Activated CD8-positive, alpha-beta T cell treated with anti-CD3 and anti-CD28 coated beads for 36 hours (primary cell): Measurements from ENCODE around the gene TAX1BP3. TPM values are rescaled to one million over a fixed set of nuclear protein-coding genes. Genes with fewer than 3 reads are reported as not detected.

Source experiments
- ATAC-seq: fragments of 200-7000 bp; cut with Tn5 transposase; one replicate; pipeline ENCODE4 v1.10.0; 2021; ENCODE audit warnings: mild to moderate bottlenecking, moderate library complexity
- CTCF ChIA-PET: fragments of 350-600 bp; sonication (Branson Sonifier 250); formaldehyde crosslinking; loops from one replicate; lab custom pipeline; 2021; ENCODE audit warnings: antibody characterized with exemption; lab: Charles Lee
- POLR2A ChIA-PET: fragments of 350-600 bp; sonication (Branson Sonifier 250); formaldehyde crosslinking; loops from one replicate; lab custom pipeline; 2021; ENCODE audit warnings: antibody characterized with exemption; lab: Charles Lee
- DNase-seq: peaks from one replicate; pipeline ENCODE4 v3.0.0-alpha.2; 2020
- H3K27ac Mint-ChIP-seq: one replicate; pipeline ENCODE4 v1.8.0; 2021; ENCODE audit warnings: mild to moderate bottlenecking, mixed read lengths
- H3K27me3 Mint-ChIP-seq: one replicate; pipeline ENCODE4 v1.8.0; 2021; ENCODE audit warnings: mixed read lengths
- H3K36me3 Mint-ChIP-seq: one replicate; pipeline ENCODE4 v1.8.0; 2021; ENCODE audit warnings: low read depth, mixed read lengths
- H3K4me1 Mint-ChIP-seq: one replicate; pipeline ENCODE4 v1.8.0; 2021; ENCODE audit warnings: low read depth, mixed read lengths
- H3K4me3 Mint-ChIP-seq: one replicate; pipeline ENCODE4 v1.8.0; 2021; ENCODE audit warnings: mild to moderate bottlenecking, moderate library complexity, mixed read lengths
- H3K9me3 Mint-ChIP-seq: one replicate; pipeline ENCODE4 v1.8.0; 2021; ENCODE audit warnings: mixed read lengths
- intact Hi-C: fragments of 100-400 bp; cut with micrococcal nuclease; formaldehyde crosslinking; loops from one replicate; pipeline ENCODE4 v1.10.0; 2022
- total RNA-seq, 2 experiments: library from RNA; stranded (reverse); gene quantifications; one replicate each; pipeline ENCODE4 v1.2.3, GENCODE V29; 2021
- TF ChIP-seq, protein P1 (sequence below): fragments of 200-600 bp; IDR thresholded peaks from one replicate; pipeline ENCODE4 v1.8.0; 2022; ENCODE audit warnings: antibody characterized with exemption, mild to moderate bottlenecking

Gene TAX1BP3
- total RNA-seq, 2 experiments from 2014 or later, result 14.3 to 15.1 TPM

DNA sequence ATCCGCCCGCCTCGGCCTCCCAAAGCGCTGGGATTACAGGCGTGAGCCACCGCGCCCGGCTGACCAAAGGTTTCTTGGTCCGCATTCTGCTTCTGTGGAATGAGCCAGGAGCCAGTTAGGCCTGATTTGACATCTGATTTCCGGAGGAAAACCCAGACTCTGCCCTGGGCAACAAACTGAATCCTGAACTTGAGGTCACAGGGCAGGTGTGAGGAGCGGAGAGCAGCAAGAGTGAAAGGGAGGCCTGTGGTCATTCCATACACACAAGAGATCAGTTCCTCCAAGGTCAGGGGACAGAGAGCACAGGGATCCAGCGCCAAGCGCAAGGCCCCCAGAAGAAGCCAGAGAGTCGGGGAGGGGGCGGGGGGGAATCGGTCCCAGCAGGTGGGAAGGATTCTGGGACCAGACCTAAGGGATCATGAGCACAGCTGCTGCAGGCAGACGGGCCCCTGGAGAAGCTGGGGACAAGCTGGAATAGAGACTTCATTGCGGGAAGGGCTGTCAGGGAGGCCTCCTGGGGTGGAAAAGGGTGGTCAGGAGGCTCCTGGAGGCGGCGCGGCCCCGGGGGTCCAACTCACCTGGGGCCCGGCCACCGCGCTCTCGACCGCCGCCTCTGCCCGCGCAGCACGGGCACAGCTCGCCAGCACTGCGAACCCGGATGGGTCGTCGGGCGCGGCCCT, 32.8 kb downstream of the TAX1BP3 start:
- H3K27me3 Mint-ChIP-seq, result no peaks in the 10 kb centered on the region
- no peaks in the 10 kb centered on the region for H3K9me3 Mint-ChIP-seq
- POLR2A ChIA-PET, result no interaction called here
- TF ChIP-seq, protein P1, sequence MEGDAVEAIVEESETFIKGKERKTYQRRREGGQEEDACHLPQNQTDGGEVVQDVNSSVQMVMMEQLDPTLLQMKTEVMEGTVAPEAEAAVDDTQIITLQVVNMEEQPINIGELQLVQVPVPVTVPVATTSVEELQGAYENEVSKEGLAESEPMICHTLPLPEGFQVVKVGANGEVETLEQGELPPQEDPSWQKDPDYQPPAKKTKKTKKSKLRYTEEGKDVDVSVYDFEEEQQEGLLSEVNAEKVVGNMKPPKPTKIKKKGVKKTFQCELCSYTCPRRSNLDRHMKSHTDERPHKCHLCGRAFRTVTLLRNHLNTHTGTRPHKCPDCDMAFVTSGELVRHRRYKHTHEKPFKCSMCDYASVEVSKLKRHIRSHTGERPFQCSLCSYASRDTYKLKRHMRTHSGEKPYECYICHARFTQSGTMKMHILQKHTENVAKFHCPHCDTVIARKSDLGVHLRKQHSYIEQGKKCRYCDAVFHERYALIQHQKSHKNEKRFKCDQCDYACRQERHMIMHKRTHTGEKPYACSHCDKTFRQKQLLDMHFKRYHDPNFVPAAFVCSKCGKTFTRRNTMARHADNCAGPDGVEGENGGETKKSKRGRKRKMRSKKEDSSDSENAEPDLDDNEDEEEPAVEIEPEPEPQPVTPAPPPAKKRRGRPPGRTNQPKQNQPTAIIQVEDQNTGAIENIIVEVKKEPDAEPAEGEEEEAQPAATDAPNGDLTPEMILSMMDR, result no peak
- H3K4me3 Mint-ChIP-seq, result peak overlapping the region; percentile 89
- intact Hi-C loops, result no loop called here
- H3K4me1 Mint-ChIP-seq, result peaks cover 31% of the 10 kb centered on the region
- peaks cover 2% of the 10 kb centered on the region for H3K36me3 Mint-ChIP-seq
- H3K27ac Mint-ChIP-seq, result no peak overlapping the region
- peak; percentile 20 for ATAC-seq
- no peak for DNase-seq
- CTCF ChIA-PET, result interaction anchor here (0.7 to 2.7 kb wide), 11 partner anchors 12 to 587 kb away, joined by 3 to 14 read pairs (median 3); no protein-coding TSS in a partner anchor

DNA sequence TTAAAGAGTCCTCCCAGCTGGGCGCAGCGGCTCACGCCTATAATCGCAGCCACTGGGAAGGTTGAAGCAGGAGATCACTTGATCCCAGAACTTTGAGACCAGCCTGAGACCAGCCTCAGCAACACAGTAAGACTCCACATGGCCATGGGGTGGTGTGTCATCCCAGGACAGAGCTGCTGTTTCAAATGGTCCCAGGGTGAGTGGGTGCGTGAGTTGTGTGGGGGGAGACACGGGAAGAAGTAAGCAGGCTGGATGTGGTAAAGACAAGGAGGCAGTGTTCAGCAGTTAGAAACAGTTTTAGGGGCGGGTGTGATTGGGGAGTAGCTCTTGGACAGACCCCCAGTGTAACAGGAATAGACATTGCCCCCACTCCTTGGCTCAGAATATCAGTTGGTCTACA, 36.1 kb downstream of the TAX1BP3 start:
- no peak for DNase-seq
- H3K9me3 Mint-ChIP-seq, result no peaks in the 10 kb centered on the region
- no peaks in the 10 kb centered on the region for H3K27me3 Mint-ChIP-seq
- ChIA-PET CTCF (interaction anchor here (1.2 to 1.6 kb wide), 2 partner anchors 15 to 106 kb away, joined by 3 to 4 read pairs; no protein-coding TSS in a partner anchor), POLR2A (interaction anchor here (0.7 to 1.2 kb wide), 2 partner anchors 9 to 84 kb away, joined by 3 read pairs; no protein-coding TSS in a partner anchor)
- TF ChIP-seq, protein P1, result no peak
- no peak overlapping the region for H3K4me3 Mint-ChIP-seq
- intact Hi-C loops, result no loop called here
- H3K36me3 Mint-ChIP-seq, result peaks cover 14% of the 10 kb centered on the region
- H3K4me1 Mint-ChIP-seq, result peaks cover 12% of the 10 kb centered on the region
- no peak overlapping the region for H3K27ac Mint-ChIP-seq
- no peak for ATAC-seq

DNA sequence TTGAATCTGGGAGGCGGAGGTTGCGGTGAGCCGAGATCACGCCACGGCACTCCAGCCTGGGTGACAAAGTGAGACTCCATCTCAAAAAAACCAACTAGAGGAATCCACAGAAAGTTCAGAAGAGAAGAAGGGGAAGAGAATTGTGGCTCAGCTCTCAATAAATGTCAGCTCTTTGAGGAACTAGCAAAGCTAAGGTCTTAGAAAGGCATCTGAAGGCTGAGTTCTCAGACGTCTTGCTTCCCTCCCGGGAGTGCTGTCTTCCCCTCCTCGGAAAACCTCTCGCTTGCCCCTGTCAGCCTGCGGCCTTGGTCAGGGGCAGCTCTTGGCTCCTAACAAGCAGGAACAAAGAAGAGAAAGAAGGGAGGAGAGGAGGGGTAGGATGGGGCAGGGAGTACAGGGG, 37.6 kb downstream of the TAX1BP3 start:
- ChIA-PET CTCF (no interaction called here), POLR2A (no interaction called here)
- H3K27ac Mint-ChIP-seq, result no peak overlapping the region
- H3K36me3 Mint-ChIP-seq, result peaks cover 22% of the 10 kb centered on the region
- DNase-seq (no peak), ATAC-seq (no peak)
- TF ChIP-seq, protein P1, result no peak
- H3K27me3 Mint-ChIP-seq, result no peaks in the 10 kb centered on the region
- no peaks in the 10 kb centered on the region for H3K9me3 Mint-ChIP-seq
- intact Hi-C loops, result no loop called here
- no peak overlapping the region for H3K4me3 Mint-ChIP-seq
- peaks cover 10% of the 10 kb centered on the region for H3K4me1 Mint-ChIP-seq

DNA sequence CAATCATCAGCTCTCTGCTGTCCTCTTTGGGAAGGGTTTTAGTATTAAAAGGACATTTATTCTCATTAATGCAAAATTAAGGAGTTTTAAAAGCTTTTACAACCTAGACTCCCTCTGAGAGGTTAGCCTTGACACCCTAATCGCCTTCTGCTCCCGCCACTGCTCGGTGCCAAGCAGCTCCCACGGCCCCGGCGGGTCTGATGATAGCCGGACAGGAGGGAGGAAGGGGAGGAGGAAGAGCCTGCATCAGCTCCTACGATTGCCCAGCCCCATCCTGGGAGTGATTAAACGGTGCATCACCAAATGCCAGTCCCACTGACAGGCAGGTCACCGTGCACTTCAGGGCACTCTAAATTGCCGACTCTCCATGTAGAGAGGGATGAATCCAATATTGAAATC, 40.6 kb downstream of the TAX1BP3 start:
- DNase-seq (no peak), ATAC-seq (no peak)
- TF ChIP-seq, protein P1, result no peak
- ChIA-PET POLR2A (no interaction called here), CTCF (interaction anchor here (0.7 kb wide), 1 partner anchor 20 kb away, joined by 3 read pairs; no protein-coding TSS in a partner anchor)
- Mint-ChIP-seq H3K36me3 (peaks cover 29% of the 10 kb centered on the region), H3K4me3 (no peak overlapping the region), H3K9me3 (no peaks in the 10 kb centered on the region), H3K4me1 (peaks cover 4% of the 10 kb centered on the region), H3K27ac (no peak overlapping the region), H3K27me3 (no peaks in the 10 kb centered on the region)
- intact Hi-C loops, result loop anchor here (10.0 kb wide), 1 partner anchor 57 kb away; no protein-coding TSS in a partner anchor
